Measurements from ENCODE around the gene HOXD12.

HOXD12 gene

DNA sequence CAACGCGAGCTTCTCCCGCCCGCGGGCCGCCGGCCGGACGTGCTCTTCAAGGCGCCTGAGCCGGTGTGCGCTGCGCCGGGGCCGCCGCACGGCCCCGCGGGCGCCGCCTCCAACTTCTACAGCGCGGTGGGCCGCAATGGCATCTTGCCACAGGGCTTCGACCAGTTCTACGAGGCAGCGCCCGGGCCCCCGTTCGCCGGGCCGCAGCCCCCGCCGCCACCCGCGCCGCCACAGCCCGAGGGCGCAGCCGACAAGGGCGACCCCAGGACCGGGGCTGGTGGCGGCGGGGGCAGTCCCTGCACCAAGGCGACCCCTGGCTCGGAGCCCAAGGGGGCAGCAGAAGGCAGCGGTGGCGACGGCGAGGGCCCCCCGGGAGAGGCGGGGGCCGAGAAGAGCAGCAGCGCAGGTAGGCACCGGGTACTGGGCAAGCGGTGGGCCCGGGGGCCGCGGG, 8.2 kb downstream of the HOXD12 start:
- DNase-seq, result no peak

DNA sequence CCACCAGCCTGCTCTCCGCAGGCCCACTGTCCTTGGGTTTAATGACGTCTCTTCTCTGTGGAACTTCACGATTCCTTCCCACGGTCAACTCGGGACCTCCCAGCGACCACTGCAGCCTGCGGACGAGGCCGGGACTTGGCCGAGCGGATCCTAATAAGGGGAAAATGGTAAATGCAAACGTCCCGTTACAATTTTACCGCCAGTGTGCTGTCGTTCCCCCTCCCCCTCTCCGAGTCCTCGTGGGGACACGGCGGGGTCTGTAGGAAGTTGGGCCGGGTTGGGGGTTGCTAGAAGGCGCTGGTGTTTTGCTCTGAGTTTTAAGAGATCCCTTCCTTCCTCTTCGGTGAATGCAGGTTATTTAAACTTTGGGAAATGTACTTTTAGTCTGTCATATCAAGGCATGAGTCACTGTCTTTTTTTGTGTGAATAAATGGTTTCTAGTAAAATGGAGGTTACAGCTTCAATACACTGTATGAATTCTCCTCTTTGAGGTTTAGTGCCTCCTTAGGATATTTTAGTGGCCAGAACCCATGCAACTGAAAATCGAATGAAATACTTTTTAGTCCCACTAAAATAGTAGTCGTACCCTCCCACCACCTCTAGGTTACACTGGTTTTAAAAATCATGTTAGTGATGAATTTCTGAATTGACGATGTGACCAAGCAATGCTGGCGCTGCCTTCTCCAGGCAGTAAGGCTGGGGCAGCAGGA, 9.8 kb downstream of the HOXD12 start:
- DNase-seq, result no peak

GRCh38 chr2:176109946-176110345, 10.4 kb downstream of the HOXD12 start:
- DNase-seq, result no peak

DNA sequence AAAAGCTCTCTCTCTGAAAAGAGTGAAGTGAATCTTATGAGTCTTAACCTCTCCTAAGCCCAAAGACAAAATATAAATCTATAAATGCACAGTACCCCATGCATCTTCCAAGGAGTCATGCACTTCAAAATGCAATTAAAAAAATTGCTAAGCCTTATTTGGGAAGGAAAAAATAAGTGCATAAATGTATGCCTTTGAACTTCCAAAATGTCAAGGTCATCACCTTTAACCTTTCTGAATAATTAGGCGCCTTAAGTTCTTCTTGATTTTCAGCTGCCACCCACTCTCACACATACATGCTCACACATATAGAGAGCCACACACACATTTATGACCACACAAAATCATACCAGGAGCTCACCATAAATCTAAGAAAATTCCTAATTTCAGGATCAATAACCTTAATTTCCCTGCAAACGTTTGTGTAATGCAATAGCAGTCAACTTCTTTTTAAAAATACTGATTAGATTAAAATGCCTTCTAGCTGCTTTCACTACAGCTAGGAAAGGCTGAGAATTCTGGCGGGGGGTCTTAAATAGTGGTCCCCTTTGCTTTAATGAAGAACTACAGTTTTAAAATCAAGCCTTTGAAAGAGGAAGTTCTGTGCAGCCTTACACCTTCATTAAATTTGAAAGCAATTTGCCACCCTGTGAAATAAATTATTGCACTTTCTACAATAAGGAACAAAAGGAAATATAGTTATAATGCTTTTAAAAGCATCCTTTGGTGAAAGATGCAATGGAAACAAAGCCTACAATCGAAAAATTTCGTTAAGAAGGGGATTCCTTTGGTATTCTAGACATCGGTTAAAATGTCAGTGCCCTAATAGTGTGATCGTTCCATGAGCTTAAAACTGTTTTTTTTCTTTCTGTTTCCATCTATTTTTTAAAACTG, 11.1 kb downstream of the HOXD12 start:
- DNase-seq, result no peak

DNA sequence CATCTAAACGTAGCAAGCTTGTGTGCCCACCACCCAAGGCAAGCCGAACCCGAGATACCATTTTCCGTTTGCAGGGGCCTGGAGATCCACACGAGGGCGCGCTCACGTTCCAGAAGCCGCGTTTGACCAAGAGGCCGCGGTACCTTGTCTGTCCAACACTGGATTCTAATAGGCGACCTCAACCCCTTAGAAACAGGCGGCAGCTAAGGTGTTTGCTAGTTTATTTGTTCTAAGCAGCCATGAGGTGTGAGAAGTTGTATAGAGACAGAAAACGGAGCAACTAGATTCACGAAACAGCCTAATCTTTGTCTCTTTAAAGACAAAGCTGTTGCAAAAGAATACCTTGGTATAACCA, 11.7 kb downstream of the HOXD12 start:
- peak; percentile 90 for DNase-seq

GRCh38 chr2:176111846-176112374, 12.3 kb downstream of the HOXD12 start:
- no peak for DNase-seq

DNA sequence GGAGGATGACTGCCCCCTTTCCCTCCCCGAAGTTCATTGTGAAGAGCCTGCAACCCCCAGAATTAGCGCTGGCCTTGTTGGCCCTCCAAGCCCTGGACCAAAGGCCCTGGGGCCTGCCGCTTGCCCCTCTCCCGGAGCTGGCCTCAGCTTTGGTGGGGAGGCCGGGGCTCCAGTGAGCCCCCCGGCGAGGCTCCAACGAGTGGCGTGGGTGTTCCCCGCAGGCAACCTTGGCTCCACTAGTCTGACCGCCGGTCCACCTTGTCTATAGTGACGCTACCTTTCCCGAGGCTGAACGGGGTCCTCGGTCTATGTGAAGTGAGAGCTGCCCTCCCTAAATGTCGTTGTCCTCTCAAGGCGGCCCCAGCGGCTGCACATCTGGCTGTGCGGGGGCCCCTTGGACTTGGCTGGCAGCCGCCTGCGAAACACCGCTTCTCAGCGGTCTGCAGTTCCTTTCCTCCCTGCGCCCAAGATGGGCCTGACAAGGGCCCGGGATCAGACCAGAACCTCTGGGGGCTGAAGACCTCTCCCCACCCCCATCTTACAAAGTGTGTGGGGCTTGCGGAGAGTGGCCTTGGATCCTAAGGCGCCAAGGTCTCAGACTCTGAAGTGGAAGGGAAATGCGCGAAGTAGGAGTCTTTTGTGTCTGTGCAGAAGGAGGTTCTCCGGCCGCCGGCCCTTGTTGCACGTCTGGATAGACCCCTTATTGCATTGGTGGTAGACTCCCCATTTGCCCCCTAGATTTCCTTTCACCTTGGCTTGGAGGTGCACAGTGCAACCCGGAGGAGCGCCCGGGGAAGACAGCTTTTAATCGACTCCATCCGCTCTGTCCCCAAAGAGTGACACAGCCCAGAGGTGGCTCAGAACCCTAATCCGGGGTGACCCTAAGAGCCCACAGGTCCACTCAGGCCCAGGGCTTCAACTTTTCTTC, 13.0 kb downstream of the HOXD12 start:
- no peak for DNase-seq

- peak; percentile 94 for DNase-seq
These were observed 14.7 kb downstream of the HOXD12 start for GRCh38 chr2:176114120-176114929.

DNA sequence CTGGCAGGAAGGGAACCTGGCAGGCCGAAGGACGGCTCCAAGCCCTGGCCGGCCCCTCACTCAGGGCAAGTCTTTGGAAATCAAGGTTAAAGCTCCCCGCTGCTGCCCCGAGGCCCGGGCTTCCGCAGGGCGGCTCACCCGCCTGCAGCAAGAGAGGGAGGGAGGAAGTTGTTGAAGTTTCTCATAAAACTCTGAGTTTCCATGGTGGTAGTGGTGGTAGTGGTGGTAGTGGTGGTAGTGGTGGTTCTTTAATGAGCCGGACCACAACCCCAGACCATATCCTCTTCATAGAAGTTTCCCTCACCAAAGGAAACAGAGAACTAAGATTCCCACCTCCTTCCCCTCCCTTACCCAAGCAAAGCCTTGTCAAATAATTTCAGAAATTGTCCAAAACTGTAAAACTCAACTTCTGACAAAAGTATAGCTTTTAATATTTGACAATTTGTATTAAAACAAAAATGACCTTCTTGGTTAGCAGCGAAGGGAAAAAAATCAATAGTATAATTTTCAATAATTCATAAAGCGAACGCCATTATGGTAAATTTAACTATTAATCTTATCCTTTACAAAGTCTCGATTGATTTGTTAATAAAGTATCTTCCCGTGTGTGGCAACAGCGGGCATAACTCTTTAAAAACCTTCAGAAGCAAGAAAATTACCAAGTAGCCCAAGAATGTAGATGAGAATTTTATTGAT, 15.5 kb downstream of the HOXD12 start:
- DNase-seq, result no peak

DNA sequence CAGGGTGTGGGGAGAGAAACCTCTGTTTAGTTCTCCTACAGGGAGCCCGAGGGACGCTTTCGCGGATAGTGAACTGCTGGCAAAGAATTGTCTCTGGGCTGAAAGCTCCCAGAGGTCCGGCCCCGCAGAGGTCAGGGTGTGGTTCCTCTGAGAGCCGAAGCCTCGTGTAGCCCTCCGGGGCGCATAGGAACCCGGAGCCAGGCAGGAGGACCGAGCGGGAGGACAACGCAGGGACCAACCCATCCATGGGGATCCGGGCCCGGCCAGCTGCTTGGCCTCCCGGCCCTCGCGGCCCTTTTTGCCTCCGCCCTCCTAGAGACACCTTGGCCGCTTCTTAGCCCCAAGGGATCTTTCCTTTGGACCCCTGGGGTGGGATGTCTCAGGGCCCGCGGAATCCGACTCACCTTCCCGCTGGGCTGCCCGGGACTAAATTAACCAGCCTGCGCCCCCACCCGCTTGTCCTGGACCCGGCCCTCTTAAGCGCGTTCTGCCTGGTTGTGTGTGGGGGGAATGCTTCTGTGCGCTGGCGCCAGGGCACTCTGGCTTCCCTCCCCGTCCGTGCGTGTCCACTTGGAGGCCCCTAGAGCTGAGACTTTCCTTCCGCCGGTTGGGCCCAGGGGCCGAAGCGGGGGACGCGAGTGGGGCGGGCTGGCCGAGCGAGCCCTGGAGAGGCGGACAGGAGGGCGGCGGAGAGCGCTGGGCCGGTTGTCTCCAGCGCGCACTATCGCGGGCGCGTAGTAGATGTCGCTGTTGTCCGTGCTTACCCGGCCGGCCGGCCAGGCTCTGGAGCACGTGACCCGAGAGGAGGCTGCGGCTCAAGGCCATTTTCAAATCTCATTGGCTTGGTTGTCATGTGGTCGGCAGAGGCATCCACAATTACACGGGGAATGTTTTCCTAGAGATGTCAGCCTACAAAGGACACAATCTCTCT, 16.6 kb downstream of the HOXD12 start, which contains the start of gene HOXD10:
Gene HOXD10, plus strand, starts transcription at position 896 of the 931 bp plus-strand sequence. CDS start 56 bp downstream, outside the sequence.
- DNase-seq, result no peak

DNA sequence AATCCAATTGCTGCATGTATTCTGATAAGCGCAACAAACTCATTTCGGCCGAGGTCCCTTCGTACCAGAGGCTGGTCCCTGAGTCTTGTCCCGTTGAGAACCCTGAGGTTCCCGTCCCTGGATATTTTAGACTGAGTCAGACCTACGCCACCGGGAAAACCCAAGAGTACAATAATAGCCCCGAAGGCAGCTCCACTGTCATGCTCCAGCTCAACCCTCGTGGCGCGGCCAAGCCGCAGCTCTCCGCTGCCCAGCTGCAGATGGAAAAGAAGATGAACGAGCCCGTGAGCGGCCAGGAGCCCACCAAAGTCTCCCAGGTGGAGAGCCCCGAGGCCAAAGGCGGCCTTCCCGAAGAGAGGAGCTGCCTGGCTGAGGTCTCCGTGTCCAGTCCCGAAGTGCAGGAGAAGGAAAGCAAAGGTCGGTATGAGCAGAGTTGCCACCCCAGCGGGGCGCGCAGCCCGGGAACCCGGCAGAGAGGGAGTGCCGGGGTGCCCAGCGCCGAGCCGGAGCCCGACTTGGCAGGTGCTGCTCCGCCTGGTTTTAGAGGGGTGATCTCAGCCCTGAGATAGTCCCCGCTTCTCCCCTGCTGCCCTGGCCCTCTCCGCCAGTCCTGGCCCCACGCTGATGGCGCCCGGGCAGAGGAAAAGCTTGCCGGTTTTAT, 17.7 kb downstream of the HOXD12 start:
- no peak for DNase-seq

DNA sequence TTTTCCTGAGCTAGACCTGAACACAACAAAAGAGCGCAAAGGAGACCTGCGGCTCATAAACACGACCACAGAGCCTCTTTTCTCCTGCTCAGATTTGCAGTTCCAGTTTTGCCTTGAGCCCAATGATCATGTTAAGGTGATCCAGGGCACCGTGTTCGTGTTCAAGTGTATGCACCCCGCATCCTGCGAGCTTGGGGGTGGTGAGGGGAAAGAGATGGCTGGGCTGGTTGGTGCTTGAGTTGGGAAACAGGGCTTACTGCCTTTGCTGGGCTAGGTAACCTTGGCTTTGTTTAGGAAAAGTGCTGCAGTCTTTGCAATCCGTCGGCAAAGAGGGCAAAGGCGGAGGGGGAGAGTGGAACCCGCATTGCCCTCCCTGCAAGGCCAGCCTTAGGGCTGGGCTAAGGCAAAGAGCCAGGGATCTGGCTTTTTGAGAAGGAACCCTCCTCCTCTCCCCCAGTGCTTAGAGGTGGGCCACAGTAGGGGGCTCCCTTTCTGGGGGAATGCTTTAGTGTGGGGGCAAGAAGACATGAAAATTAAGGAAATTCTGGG, 18.3 kb downstream of the HOXD12 start:
- DNase-seq, result no peak

GRCh38 chr2:176118601-176119339, 19.2 kb downstream of the HOXD12 start:
- DNase-seq, result peak; percentile 89

- DNase-seq, result no peak
These were observed 21.0 kb downstream of the HOXD12 start for GRCh38 chr2:176120364-176121189.

DNA sequence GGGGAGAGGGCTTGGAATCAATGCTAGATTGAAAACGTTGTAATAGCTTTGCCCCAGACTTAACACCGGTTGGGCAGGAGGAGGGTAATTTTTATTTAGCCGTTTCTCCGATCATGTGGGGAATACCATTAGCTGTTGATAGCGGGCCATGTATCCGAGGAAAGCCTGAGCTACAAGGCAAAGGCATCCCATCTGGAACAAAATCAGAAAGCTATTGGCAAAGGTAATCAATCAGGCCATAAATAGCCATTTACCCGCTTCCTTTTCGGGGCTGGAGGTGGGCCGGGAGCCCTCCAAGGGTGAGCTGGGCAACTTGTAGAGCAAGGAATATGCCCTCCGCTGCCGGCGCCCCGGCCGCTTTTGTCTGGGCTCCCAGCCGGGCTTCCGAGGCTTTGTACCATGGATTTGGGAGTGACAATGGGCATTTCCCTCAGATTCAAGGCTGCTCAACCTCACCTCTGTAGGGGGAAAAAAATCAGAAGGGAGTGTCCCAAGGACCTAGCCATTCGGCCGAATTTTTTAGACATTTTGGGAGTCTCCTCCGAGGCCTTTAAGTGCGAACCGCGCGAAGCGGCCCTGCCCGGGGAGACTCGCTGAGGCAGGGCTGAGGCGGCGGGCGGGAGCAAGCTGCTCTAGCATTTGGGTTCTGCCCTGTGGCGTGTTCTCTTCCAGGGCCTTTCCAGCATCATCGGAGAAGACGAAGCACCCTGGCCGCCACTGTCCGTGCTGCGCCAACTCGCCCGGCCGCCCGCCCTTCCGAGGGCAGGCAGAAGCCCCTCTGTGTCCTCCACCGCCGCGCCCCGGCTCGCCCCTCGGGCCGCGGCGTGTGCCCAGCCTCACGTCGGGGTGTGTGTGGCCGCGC, 21.8 kb downstream of the HOXD12 start:
- no peak for DNase-seq

DNA sequence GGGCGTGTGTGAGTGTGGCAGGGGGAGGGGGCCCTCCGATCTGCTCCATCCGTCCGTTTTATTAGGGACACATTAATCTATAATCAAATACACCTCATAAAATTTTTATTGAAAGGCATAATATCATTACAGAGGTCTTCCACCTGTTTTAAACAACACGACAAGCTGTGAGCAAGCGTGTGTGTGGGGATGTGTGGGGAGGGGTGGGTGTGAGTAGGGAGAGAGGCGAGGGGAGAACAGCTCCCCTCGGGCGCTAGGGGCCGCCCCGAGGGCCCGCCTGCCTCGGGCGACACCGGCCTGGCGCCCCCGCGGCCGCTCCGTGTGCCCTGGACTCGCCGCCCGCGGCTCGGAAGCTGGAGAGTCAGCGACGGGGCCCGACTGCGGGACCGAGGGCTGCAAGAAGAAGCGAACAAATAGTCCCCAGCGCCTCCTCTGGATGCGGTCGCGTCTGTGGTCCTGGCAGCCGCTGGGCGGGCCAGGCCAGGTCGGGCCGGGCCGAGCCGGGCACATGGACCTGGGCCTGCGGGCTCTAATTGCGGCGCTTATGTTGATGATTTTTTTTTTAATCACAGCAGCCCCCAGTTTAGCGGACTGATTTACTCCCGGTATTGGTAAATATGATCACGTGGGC, 22.6 kb downstream of the HOXD12 start:
- DNase-seq, result no peak
